Measurements from ENCODE around the gene B4GALT2.

Gene B4GALT2

DNA sequence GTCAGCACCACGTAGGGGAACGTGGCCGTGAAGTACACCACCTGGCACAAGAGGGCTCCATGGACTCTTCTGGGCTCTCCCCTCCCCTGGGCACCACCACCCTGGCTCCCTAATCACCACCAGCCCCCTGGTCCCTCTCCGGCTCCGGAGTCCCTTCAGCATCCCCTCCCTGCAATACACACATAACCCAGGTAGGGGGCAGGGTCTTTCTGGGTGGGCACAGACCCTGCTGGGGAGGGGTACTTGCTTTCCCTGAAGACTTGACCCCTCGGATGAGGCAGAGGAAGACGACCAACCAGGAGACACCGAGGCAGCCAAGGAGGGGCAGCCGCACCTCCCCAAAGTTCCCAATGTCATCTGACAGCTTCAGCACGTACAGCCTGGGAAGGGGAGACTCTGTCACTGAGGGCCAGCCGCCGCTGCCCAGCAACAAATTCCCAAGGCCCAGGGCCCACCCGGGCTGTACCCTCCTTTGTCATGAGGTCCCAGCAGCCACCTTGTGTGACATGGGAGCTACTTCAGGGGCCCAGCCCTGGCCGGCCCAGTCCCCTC lies 23.7 kb downstream of the B4GALT2 start:
- FAIRE-seq (no peak), DNase-seq (ENCODE audit: insufficient read length, low spot score) (no peak)
- no peak for TF ChIP-seq POLR2A (IDR thresholded peaks at IDR 0.05; ENCODE audit: low read depth, low read length)

DNA sequence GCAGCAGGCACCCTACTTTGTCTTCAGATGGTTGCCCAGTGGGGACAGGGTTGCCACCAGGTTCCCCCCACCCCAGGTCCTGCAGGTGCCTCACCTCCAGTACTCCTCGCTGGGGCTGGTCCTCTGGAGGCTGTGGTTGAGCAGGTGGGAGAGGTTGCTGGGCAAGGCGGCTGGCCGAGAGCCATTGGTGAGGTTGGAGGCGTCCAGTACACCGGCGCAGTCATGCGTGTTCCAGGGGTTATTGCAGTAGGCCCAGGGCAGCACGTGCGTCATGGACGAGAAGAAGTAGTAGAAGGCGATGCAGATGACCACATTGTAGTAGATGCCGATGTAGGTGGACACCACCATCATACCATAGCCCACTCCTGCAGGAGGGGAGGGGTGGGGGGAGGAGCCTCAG lies 29.2 kb downstream of the B4GALT2 start:
- DNase-seq (ENCODE audit: insufficient read length, low spot score) (no peak), FAIRE-seq (no peak)
- no peak for TF ChIP-seq POLR2A (IDR thresholded peaks at IDR 0.05; ENCODE audit: low read depth, low read length)

DNA sequence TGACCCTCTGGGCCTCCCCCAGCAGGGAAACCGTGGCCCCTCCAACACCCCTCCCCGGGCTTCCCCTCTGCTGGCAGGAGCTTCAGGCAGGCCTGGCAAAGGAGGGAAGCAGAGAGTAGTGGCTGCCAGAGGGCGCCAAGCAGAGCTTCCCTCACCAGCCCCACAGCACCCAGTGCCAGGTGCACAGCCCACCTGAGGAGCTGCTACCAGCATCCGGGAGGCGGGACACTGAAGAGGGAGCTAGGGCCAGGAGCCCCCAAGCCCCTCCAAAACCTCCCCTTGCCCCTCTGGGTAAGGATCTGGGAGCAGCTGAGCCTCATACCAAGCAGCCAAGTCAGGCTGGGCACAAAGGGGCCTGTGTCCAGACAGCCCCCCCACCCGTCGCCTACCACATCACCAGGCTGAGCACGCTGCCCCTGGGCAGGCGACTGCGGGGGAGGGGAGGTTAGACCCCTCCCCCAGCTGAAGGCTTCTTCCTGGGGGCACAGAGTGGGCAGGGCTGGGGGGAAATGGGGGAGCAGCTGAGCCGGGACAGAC lies 32.0 kb downstream of the B4GALT2 start:
- TF ChIP-seq POLR2A (IDR thresholded peaks at IDR 0.05; ENCODE audit: low read depth, low read length), result no peak
- no peak for FAIRE-seq
- no peak for DNase-seq (ENCODE audit: insufficient read length, low spot score)

DNA sequence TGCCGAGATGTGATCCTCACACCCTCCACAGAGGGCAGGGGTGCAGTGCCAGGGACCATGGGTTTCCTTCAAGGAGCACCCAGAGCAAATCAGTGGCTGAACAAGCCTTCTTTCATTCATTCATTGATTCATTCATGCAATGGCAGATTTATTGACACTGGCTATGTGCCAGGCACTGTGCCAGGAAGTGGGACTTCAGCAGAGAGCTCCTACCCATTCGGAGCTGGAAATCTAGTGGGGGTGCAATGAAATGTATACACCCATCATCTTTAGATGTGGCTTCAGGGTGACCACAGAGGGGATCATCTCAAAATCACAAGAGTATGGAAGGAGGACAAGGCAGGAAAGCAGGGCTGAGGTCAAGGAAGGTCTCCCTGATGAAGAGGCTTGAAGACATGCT lies 33.4 kb downstream of the B4GALT2 start:
- FAIRE-seq (no peak), DNase-seq (ENCODE audit: insufficient read length, low spot score) (no peak)
- TF ChIP-seq POLR2A (IDR thresholded peaks at IDR 0.05; ENCODE audit: low read depth, low read length), result no peak

DNA sequence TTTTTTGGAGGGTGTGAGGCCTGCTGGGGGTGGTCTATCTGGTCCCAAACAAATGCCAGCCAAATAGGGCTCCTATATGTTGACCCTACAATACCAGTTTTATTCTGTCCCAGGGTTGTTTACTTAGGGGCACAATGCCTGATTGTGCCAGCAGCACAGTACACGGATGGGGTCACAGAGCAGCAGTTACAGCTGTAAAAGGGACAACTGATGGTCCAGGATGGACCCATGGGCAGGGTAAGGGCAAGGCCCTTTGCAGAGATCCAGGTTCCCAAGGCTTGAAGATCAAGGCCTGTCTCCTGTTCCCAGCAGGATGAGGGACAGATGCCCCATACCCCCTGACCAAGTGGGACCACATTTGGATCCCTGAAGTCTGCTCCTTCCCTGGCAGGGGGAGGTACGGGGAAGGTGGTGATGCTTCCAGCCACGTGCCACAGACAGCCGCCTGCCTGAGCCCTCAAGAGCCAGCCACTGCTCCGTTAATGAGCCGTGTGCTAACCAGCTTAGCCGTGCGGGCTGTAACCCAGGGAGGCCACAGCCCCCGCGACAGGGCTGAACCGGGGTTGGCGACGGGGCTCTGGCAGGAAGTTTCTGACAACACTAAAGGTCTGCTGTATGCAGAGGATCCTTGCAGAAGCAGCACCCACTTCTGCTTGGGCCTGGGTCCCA lies 34.1 kb downstream of the B4GALT2 start:
- no peak for FAIRE-seq
- DNase-seq (ENCODE audit: insufficient read length, low spot score), result no peak
- TF ChIP-seq POLR2A (IDR thresholded peaks at IDR 0.05; ENCODE audit: low read depth, low read length), result no peak

DNA sequence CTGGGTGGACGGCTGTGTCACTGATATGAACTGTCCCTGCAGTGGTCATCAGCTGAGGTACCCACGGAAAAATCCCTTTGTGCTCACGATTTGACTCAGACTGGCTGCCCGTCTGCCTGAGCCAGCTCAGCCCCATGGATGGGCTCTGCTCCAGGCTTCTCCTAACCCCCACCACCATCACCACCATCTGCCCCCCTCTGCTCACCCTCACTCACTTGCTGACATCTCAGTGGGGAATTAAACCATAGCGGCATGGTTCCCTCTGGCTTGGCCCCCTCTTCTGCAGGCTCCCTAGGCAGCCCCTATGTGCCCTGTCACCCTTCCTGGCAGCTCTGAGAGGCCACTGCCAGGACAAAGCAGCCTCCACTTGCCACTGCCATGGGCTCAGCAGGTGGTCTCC lies 34.9 kb downstream of the B4GALT2 start:
- DNase-seq (ENCODE audit: insufficient read length, low spot score) (no peak), FAIRE-seq (no peak)
- no peak for TF ChIP-seq POLR2A (IDR thresholded peaks at IDR 0.05; ENCODE audit: low read depth, low read length)

DNA sequence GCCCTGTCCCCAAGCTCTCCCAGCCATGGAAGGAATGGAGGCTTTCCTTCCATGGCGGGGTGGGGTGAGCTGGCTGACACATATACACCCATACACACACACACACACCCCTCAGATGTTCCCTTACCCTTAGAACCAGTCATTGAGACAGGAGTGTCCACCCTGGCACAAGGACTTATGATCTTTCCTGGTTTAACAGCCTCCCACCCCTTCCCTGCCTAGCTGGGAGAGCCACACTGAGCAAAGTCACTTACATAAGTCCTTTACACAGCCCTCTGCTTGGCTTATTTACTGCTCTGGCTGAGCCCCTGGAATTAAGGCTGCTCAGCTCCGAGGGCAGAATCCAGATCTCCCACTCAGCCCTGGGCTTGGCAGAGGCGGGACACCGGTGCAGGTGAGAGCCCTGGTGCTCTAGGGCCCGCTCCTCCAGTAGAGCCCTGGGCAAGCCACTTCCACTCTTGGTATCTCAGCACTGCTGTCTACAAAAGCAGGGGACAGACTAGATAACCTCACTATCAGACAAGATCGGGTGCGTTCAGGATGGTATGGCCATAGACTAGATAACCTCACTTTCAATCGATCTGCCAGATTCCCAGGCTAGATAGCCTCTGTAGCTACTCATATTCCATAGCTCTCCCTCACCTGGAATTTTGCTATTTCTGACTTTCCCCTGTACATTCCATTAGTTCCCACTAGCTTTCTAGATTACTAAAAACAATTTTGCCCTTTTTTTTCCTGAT lies 35.5 kb downstream of the B4GALT2 start:
- DNase-seq (ENCODE audit: insufficient read length, low spot score) (no peak), FAIRE-seq (no peak)
- TF ChIP-seq POLR2A (IDR thresholded peaks at IDR 0.05; ENCODE audit: low read depth, low read length), result no peak

DNA sequence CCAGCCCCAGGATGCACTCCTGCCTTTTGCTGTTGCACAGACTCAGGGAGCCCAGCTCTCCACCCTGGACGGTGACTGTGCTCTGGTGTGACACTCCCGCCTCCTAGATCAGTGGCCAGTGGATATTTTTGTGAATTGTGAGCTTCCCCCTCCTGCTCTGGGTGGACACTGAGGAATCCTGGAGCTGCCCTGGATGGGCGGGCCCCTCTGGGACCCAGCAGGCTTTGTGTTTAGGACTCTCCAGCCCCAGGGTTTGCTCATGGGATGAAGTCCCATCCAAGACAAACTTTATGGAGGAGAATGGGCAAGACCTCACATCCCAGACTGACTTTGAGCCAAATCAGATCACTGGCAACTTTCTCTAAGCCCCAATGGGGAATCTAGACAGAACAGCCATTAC lies 36.2 kb downstream of the B4GALT2 start:
- DNase-seq (ENCODE audit: insufficient read length, low spot score), result no peak
- no peak for FAIRE-seq

DNA sequence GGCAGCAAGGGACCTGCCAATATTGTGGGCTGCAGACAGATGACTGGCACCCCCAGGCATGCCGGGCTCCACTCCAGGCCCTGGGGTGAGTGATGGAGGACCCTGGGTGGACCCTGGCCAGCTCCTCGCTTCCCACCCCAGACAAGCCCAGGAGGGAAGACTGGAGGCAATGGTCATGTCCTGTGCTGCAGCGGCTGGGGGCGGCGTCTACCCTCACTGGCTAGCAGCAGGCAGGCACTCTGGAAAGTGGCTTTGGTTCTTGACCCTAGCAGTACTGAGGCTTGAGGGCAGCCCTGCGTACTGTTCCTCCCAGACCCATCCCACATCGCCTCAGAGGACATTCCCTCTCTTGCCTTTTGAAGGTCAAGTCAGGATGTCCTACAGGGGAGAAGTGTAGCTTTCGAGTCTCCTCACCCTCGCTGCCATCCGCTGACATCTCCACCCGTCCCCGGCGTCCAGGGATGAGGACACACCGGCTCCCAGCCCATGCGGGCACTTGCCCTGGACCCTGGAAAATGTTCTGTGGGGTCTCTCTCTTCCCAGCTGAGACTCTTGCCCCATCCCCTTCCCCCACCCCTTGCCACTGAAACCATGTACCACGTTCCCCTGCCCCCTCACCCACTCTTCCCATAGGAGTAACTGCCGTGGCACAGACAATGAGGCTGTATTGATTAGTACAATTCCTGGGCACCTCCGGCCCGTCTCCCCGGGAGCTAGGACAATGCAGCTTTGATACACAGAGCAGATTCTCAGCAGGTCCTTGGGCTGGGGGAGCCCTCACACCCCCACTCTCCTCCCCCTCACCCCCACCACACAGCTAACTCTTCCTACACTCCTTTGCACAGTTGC lies 37.3 kb downstream of the B4GALT2 start:
- FAIRE-seq, result no peak
- DNase-seq (ENCODE audit: insufficient read length, low spot score), result no peak
- TF ChIP-seq POLR2A (IDR thresholded peaks at IDR 0.05; ENCODE audit: low read depth, low read length), result no peak

More for the DNA sequence above, 36.2 kb downstream of the B4GALT2 start:
- TF ChIP-seq POLR2A (IDR thresholded peaks at IDR 0.05; ENCODE audit: low read depth, low read length), result no peak

DNA sequence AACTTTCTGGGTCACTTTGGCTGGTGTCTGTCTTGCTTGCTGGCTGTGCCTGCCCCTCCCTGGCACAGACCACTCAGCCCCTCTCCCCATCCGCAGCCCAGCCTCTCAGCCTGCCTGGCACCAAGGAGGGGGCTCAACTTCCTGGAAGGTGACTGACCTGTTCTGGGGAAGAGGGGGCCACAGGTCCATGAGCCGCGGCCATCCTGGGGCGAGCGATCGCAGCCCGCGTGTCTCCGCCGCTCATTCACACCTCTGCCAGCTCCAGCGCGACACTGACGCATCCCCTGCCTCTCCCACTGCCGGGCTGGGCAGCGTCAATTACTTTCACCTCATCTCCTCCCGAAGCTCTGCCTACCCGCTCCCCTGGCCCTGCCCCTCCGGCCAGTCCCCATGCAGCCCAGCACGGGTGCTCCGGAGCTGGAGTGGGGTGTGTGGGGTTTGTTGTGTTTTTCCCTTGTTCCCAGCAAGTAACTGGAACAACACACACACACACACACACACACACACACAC lies 37.9 kb downstream of the B4GALT2 start:
- TF ChIP-seq POLR2A (IDR thresholded peaks at IDR 0.05; ENCODE audit: low read depth, low read length), result no peak
- FAIRE-seq, result no peak
- no peak for DNase-seq (ENCODE audit: insufficient read length, low spot score)

DNA sequence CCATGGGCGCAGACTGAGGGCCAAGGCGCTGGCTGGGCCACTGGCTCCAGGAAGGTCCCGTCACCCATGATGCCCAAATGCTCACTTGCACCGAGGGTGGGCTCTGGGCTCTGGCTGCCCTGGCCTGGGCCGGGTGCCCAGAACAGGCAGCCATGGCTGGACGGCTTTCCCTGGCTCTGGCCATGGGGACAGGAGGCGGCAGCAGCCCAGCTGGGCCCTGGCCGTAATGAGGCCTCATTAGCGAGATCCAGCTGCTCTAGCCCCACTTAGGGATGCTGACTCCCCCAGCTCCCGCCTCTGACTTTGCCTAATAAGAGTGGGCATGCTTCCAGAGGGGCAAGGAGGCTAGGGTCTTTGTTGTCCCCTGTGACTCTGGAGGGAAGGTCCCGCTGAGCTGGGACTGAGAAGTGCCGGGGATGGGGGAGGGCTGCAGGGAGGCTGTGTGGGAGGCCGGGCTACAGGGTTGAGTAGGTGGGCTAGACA lies 40.5 kb downstream of the B4GALT2 start:
- TF ChIP-seq POLR2A (IDR thresholded peaks at IDR 0.05; ENCODE audit: low read depth, low read length), result no peak
- no peak for DNase-seq (ENCODE audit: insufficient read length, low spot score)
- no peak for FAIRE-seq

DNA sequence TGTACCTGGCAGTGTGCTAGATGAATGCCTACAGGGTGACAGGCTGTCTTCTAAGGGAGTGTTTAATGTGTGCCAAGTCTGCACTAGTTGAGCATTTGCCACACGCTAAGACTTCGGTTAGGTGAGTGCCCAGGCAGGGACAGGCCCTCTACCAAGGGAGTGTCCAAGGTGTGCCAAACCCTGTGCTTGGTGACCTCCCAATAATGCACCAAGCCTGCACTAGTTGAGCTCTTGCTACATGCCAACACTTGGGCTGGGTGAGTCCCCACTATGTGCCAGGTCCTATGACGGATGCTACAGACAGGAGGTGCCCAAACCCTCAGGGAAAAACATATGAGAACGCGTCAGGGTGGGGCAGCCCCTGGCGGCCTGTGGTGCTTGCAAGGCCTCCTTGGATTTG lies 41.5 kb downstream of the B4GALT2 start:
- FAIRE-seq (no peak), DNase-seq (ENCODE audit: insufficient read length, low spot score) (no peak)
- no peak for TF ChIP-seq POLR2A (IDR thresholded peaks at IDR 0.05; ENCODE audit: low read depth, low read length)

DNA sequence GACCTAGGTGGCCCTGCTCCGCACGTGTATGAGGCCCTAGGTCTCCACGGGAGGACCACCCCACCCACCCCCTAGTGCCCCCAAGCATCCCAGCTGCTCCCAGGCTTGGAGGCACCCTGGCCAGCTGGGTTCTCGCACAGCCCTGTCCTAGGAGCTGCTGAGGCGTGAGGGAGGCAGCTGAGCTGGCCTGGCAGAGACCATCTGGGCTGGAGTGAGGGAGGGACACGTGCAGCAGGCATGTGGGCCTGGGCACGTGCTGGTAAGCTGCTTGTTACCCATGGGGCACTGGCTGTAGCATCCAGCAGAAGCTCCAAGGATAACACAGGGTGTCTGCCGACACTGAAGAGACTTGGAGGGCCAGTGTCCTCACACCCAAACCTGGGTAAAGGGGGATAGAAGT lies 42.1 kb downstream of the B4GALT2 start:
- no peak for DNase-seq (ENCODE audit: insufficient read length, low spot score)
- no peak for TF ChIP-seq POLR2A (IDR thresholded peaks at IDR 0.05; ENCODE audit: low read depth, low read length)
- FAIRE-seq, result no peak

Measured in H54 (cell line).